GM12878 (cell line): Measurements from ENCODE around the gene HTR2B. TPM values are rescaled to one million over a fixed set of nuclear protein-coding genes. Genes with fewer than 3 reads are reported as not detected.

ENCODE experiments used
- ATAC-seq: fragments of 200-7000 bp; cut with Tn5 transposase; 3 replicates; pipeline ENCODE4 v1.9.1; 2020; ENCODE audit warnings: mild to moderate bottlenecking, moderate library complexity
- BruUV-seq: library from RNA; stranded (reverse); fragments of 400-500 nt; replicated peaks from 2 replicates; lab custom pipeline; 2021; lab: Mats Ljungman, UMichigan
- CTCF ChIA-PET: fragments of 300-600 bp; sonication (Branson Sonifier 250); formaldehyde crosslinking; extraction: SDS; loops from one replicate; lab custom pipeline; 2021; ENCODE audit warnings: inconsistent platforms; lab: Yijun Ruan, JAX
- POLR2A ChIA-PET: fragments of 350-600 bp; formaldehyde crosslinking; extraction: SDS; loops from one replicate; lab custom pipeline; 2021; ENCODE audit warnings: inconsistent platforms; lab: Charles Lee
- RAD21 ChIA-PET: fragments of 300-600 bp; sonication (Branson Sonifier 250); formaldehyde crosslinking; loops from one replicate; lab custom pipeline; 2023; ENCODE audit warnings: antibody characterized with exemption; ENCODE audit not compliant: unreplicated experiment; lab: Charles Lee
- SMC1A ChIA-PET: fragments of 300-600 bp; sonication (Branson Sonifier 250); formaldehyde crosslinking; loops from one replicate; lab custom pipeline; 2023; ENCODE audit not compliant: unreplicated experiment, uncharacterized antibody; lab: Charles Lee
- DNase-seq: peaks from one replicate; pipeline ENCODE4 v3.0.0-alpha.2; 2011; ENCODE audit warnings: low read depth, low spot score
- FAIRE-seq: peaks from 3 replicates; lab custom pipeline; 2011; peaks lifted over from hg19 to GRCh38; lab: Jason Lieb, UNC
- H2AFZ ChIP-seq: 2 replicates; pipeline ENCODE4 v1.6.0; 2011; ENCODE audit warnings: low read depth, low read length, control low read depth; ENCODE audit not compliant: control insufficient read depth
- H3K27ac ChIP-seq: 2 replicates; pipeline ENCODE4 v1.5.1; 2011; ENCODE audit warnings: control low read depth; ENCODE audit not compliant: control insufficient read depth, insufficient read depth
- H3K27me3 ChIP-seq, 2 experiments: replicated peaks in 1 of 2; 2 replicates each; pipeline versions ENCODE4 v1.6.0 to v1.6.1; 2011; ENCODE audit warnings: low read length in 1 of 2; ENCODE audit not compliant: control insufficient read depth in 2 of 2, insufficient read depth in 2 of 2
- H3K36me3 ChIP-seq, 2 experiments: 2 replicates each; pipeline ENCODE4 v1.5.1; 2011; ENCODE audit warnings: low read length in 1 of 2; ENCODE audit not compliant: control insufficient read depth in 2 of 2, insufficient read depth in 2 of 2
- H3K4me1 ChIP-seq: 2 replicates; pipeline ENCODE4 v1.6.1; 2011; ENCODE audit warnings: mild to moderate bottlenecking, low read length, moderate library complexity, mixed read lengths; ENCODE audit not compliant: control insufficient read depth, insufficient read depth
- H3K4me2 ChIP-seq: 2 replicates; pipeline ENCODE4 v1.6.0; 2011; ENCODE audit warnings: control low read depth; ENCODE audit not compliant: control insufficient read depth, insufficient read depth
- H3K4me3 ChIP-seq: fragments of 200-600 bp; sonication (generic); 2 replicates; pipeline ENCODE4 v1.5.1; 2016
- H3K79me2 ChIP-seq: 2 replicates; pipeline ENCODE4 v1.6.0; 2011; ENCODE audit warnings: low read length; ENCODE audit not compliant: control insufficient read depth, insufficient read depth
- H3K9ac ChIP-seq: 2 replicates; pipeline ENCODE4 v1.8.0; 2011; ENCODE audit warnings: low read length, control low read depth, mixed read lengths; ENCODE audit not compliant: control insufficient read depth, insufficient read depth
- H3K9me3 ChIP-seq: replicated peaks from 3 replicates; pipeline ENCODE4 v1.5.1; 2011; ENCODE audit warnings: mild to moderate bottlenecking, low read length; ENCODE audit not compliant: control insufficient read depth, insufficient read depth
- H4K20me1 ChIP-seq: 2 replicates; pipeline ENCODE4 v1.6.0; 2011; ENCODE audit not compliant: control insufficient read depth, insufficient read depth
- FOXK2 ChIP-seq: fragments of 450-650 bp; IDR thresholded peaks from 2 replicates; pipeline ENCODE4 v1.6.1; 2017; ENCODE audit warnings: mild to moderate bottlenecking, moderate library complexity
- MTA3 ChIP-seq: IDR thresholded peaks from 2 replicates; pipeline ENCODE4 v1.6.1; 2012; ENCODE audit warnings: low read length, inconsistent platforms, borderline replicate concordance
- POLR2AphosphoS2 ChIP-seq: IDR thresholded peaks from 2 replicates; pipeline ENCODE4 v1.6.1; 2011; ENCODE audit warnings: low read depth, mild to moderate bottlenecking, low read length, improper control_type of control experiment, moderate library complexity
- RAD51 ChIP-seq: fragments of 450-650 bp; IDR thresholded peaks from 2 replicates; pipeline ENCODE4 v1.6.1; 2016; ENCODE audit warnings: moderate library complexity, mild to moderate bottlenecking, inconsistent platforms
- USF1 ChIP-seq: IDR thresholded peaks from 2 replicates; pipeline ENCODE4 v1.6.1; 2011; ENCODE audit warnings: borderline replicate concordance, low read depth, mild to moderate bottlenecking, moderate library complexity, mixed read lengths, low read length; ENCODE audit not compliant: insufficient read depth; ENCODE audit errors: extremely low read length
- WGBS: methylation state at CpG from one replicate; pipeline ENCODE4 v1.1.6; 2016; ENCODE audit warnings: low lambda C conversion rate; ENCODE audit not compliant: insufficient replicate concordance, insufficient coverage; ENCODE audit errors: missing lambda C conversion rate; 5-methylcytosine and 5-hydroxymethylcytosine counted together
- in situ Hi-C: fragments of 300-500 bp; cut with MboI; formaldehyde crosslinking; loops from 9 replicates; pipeline ENCODE4 v1.14.3; 2018; ENCODE audit warnings: mixed read lengths
- intact Hi-C: fragments of 100-400 bp; cut with micrococcal nuclease; formaldehyde crosslinking; loops from one replicate; pipeline ENCODE4 v1.14.2; 2022; ENCODE audit not compliant: unreplicated experiment
- polyA plus RNA-seq, 11 experiments: library from polyadenylated mRNA; depleted of rRNA in 4 of 11; unstranded in 6 of 11; stranded (reverse) in 5 of 11; fragments of >200 nt; fragmentation: Nextera tagmentation in 4 of 11; fragmentation: Illumina TruSeq in 1 of 11; extraction: Ambion mirVana in 4 of 11; extraction: Trizol in 1 of 11; gene quantifications; 1 replicate in 1 of 11; 2 replicates in 10 of 11; pipeline versions ENCODE4 v1.2.1 to v1.2.3, GENCODE V29; 2011 to 2016; ENCODE audit warnings: inconsistent platforms in 2 of 11, missing spikeins in 2 of 11, low read depth in 1 of 11
- total RNA-seq, 4 experiments: library from RNA; depleted of rRNA in 3 of 4; stranded (reverse); fragments of >200 nt in 3 of 4; fragmentation: Illumina TruSeq in 1 of 4; extraction: Trizol in 1 of 4; gene quantifications; 2 replicates each; pipeline versions ENCODE4 v1.2.1 to v1.2.3, GENCODE V29; 2013 to 2021
- TF ChIP-seq, protein P1 (sequence below): IDR thresholded peaks from 2 replicates; pipeline ENCODE4 v1.6.1; 2012; ENCODE audit warnings: low read depth, low read length, improper control_type of control experiment
- TF ChIP-seq, protein P2 (sequence below): fragments of 150-350 bp; IDR thresholded peaks from 2 replicates; pipeline ENCODE4 v1.6.1; 2016; ENCODE audit warnings: low read depth, low read length

The HTR2B gene
- total and polyA plus RNA-seq, 10 of the 15 experiments (the other 5 are each of a cell fraction or from before 2014, with no cell fraction given): 0.03 to 1.2 (median 0.15) TPM

GRCh38 chr2:231093933-231094332 lies 30.9 kb downstream of the HTR2B start:
- Histone ChIP-seq H3K4me2 (no peak overlapping the region), H4K20me1 (no peaks in the 10 kb centered on the region), H3K27ac (no peak overlapping the region), H3K4me3 (no peak overlapping the region), H3K27me3 (no peaks in the 10 kb centered on the region), H3K4me1 (no peaks in the 10 kb centered on the region), H3K9ac (no peak overlapping the region), H2AFZ (no peak overlapping the region), H3K9me3 (no peaks in the 10 kb centered on the region; the same call in 2 of the 3 replicates), H3K79me2 (no peaks in the 10 kb centered on the region), H3K36me3 (peaks cover under 1 to 4% of the 10 kb centered on the region in 2 experiments)
- ChIA-PET POLR2A (no interaction called here), CTCF (interaction anchor here (2.9 kb wide), 1 partner anchor 10 kb away, joined by 19 read pairs; no protein-coding TSS in a partner anchor), SMC1A (interaction anchor here (1.3 kb wide), 1 partner anchor 313 kb away, joined by 3 read pairs; no protein-coding TSS in a partner anchor), RAD21 (interaction anchor here (1.4 kb wide), 1 partner anchor 10 kb away, joined by 5 read pairs; no protein-coding TSS in a partner anchor)
- TF ChIP-seq, protein P1, sequence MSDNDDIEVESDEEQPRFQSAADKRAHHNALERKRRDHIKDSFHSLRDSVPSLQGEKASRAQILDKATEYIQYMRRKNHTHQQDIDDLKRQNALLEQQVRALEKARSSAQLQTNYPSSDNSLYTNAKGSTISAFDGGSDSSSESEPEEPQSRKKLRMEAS: no peak
- TF ChIP-seq POLR2AphosphoS2 (no peak), FOXK2 (no peak), RAD51 (no peak), USF1 (no peak), MTA3 (no peak)
- TF ChIP-seq, protein P2, sequence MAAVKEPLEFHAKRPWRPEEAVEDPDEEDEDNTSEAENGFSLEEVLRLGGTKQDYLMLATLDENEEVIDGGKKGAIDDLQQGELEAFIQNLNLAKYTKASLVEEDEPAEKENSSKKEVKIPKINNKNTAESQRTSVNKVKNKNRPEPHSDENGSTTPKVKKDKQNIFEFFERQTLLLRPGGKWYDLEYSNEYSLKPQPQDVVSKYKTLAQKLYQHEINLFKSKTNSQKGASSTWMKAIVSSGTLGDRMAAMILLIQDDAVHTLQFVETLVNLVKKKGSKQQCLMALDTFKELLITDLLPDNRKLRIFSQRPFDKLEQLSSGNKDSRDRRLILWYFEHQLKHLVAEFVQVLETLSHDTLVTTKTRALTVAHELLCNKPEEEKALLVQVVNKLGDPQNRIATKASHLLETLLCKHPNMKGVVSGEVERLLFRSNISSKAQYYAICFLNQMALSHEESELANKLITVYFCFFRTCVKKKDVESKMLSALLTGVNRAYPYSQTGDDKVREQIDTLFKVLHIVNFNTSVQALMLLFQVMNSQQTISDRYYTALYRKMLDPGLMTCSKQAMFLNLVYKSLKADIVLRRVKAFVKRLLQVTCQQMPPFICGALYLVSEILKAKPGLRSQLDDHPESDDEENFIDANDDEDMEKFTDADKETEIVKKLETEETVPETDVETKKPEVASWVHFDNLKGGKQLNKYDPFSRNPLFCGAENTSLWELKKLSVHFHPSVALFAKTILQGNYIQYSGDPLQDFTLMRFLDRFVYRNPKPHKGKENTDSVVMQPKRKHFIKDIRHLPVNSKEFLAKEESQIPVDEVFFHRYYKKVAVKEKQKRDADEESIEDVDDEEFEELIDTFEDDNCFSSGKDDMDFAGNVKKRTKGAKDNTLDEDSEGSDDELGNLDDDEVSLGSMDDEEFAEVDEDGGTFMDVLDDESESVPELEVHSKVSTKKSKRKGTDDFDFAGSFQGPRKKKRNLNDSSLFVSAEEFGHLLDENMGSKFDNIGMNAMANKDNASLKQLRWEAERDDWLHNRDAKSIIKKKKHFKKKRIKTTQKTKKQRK: no peak
- no peak for DNase-seq
- BruUV-seq: no TSS peak
- intact Hi-C loops: no loop called here
- no peak for FAIRE-seq
- in situ Hi-C loops: no loop called here
- no peak for ATAC-seq
- WGBS: 96% methylated on average over 5 of the region's 5 CpGs
